ENCODE data around the gene AGER.

Gene AGER

GRCh38 chr6:32167761-32168262, 16.2 kb downstream of the AGER start:
- no peak for DNase-seq

DNA sequence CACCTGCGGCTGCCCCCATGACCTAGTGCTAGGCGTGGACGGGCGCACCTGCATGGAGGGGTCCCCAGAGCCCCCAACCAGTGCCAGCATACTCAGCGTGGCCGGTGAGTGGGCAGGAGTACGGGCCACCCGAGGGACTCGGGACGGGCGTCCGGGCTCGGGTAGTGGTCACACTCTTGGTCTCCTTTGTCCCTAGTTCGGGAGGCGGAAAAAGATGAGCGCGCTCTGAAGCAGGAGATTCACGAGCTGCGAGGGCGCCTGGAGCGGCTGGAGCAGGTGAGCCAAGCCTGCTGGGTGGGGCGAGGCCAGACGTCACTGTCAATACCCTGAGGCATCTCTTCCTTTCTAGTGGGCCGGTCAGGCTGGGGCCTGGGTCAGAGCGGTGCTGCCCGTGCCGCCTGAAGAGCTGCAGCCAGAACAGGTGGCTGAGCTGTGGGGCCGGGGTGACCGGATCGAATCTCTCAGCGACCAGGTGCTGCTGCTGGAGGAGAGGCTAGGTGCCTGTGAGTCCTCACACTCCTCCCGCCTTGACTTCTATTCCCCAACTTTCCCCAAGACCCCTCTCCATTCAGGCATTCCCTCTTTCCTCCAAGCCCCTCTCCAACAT, 16.8 kb downstream of the AGER start:
- DNase-seq: no peak

DNA sequence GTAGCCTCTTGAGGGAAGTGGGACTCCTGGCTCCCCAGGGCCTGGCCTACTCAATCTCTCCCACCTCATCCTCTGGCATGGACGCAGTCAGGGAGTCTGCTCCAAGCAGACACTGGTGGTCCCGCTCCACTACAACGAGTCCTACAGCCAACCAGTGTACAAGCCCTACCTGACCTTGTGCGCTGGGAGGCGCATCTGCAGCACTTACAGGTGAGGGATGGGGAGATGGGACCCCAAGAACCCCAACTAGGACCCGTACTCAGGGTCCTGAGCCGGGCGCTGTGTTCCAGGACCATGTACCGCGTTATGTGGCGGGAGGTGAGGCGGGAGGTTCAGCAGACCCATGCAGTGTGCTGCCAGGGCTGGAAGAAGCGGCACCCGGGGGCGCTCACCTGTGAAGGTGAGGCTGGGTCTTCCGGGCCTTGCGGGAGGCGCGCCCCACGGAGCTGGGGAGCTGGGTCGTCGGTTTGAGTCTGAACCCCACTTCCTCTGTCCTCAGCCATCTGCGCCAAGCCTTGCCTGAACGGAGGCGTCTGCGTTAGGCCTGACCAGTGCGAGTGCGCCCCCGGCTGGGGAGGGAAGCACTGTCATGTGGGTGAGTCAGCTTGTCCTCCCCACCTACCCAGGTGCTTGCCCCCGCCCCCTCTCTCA, 17.5 kb downstream of the AGER start:
- DNase-seq: no peak

DNA sequence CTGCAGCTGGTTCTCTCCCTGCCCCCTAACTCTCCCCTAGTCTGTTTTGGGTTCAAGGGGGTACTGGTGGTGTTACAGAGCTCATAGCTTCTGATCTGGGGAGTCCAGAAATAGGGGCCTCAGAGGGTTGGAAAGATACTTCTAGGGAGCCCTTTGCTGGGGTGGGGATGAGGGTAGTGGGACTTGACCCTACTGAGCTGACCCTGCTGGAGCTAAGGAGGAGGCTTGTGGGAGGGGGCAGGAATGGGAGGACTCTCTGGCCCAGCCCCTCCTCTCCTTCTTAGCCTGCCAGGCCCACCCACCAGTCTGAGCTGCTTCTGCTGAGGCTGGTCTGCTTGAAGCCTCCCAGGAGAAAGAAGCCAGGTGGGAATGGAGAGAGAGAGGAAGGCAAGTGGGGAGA, 19.8 kb downstream of the AGER start, which contains the start of gene EGFL8:
TSS of gene EGFL8 (plus strand) at position 301 of the 400 bp plus-strand sequence. CDS start 1,571 bp downstream, outside the sequence.
- no peak for DNase-seq

- DNase-seq: no peak
Observed at GRCh38 chr6:32163559-32164258, 20.3 kb downstream of the AGER start.

GRCh38 chr6:32158052-32158451, 26.0 kb downstream of the AGER start:
- DNase-seq: no peak

- DNase-seq: no peak
Observed at GRCh38 chr6:32156891-32157290, 27.2 kb downstream of the AGER start.

GRCh38 chr6:32154514-32155161, 29.4 kb downstream of the AGER start:
- peak; percentile 62 for DNase-seq

DNA sequence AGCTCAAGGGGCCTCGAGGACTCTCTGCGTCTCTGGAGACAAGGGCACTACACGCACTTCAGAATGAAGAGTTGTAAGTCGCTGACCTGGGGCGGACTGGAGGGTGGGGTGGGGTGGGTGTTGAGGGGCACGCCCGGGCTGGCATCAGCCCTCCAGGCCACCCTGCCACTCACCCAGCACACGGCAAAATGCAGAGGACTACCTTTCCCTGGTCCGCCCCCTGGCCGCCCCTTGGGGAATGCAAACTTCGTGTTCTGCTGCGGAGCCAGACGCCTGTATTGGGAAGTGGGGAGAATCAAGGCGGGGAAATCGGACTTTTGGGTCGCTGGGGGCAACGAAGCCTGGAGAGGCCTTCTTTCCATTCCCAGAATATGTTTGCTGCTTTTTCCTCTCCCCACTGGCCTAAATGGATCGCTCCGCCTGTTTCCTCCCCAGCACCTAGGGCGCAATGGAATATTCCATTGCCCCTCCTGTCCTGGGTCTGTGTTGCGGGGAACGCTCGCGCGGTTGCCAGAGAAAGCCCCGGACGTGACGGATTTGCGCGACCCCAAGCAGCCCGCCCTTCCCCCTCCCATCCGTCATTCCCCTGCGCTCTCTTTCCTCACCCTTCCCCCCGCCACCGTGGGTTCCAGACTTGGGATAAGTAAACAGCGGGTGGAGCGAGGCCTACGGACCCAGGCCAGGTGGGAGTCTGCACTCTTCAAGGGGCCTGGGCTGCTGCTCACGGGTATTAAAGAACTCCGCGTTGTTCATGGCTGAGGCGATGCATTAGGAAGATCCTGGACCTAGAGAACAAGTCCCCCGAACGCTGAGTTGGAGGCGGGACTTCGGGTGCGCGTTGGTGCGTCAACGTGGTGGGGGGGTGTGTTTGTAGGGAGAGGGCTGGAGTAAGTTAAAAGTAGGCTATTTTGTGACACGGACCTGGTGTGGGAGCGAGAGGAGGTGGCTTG, 30.2 kb downstream of the AGER start, which contains the start of gene PPT2:
TSS of gene PPT2 (plus strand) at position 578 of the 950 bp plus-strand sequence. CDS start 454 bp downstream, outside the sequence.
- peak; percentile 95 for DNase-seq

GRCh38 chr6:32152769-32153563, 31.1 kb downstream of the AGER start:
- DNase-seq: peak; percentile 46

- no peak for DNase-seq
Observed at GRCh38 chr6:32151863-32152768, 31.9 kb downstream of the AGER start, which contains the start of gene PRRT1. Gene PRRT1, minus strand, starts transcription at chr6:32151939. Its CDS starts 112 bp downstream, at chr6:32151827.

DNA sequence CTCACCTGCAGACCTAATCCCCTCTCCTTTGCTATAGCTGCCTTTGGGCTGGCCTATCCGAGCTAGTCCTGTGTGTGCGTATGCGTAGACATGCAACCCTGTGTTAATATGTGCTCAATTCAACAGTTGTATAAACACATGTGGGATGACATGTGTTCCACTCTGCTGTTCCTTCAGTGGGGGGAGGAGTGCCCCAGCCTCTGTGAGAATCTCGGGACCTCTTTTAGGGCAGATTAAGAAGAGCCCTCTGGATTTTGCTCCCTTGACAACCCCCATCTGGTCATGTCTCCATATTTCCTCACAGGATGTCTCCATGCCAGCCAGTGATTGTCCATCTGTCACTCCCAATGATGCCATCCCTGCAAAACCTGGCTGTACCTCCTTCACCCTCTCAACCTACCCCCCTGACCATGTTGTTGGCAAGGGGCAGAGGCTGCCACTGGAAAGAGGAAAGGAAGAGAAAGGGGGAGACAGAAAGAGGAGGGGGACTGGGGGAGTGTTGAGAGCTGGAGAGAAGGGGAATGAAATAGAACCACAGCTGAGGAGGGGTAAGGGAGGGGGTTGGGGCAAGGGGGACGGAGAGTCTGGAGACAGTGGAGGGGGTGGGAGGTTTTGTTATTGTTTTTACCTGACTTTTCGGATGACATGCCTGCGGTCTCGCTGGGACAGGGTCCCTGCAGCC, 32.7 kb downstream of the AGER start:
- DNase-seq: no peak

DNA sequence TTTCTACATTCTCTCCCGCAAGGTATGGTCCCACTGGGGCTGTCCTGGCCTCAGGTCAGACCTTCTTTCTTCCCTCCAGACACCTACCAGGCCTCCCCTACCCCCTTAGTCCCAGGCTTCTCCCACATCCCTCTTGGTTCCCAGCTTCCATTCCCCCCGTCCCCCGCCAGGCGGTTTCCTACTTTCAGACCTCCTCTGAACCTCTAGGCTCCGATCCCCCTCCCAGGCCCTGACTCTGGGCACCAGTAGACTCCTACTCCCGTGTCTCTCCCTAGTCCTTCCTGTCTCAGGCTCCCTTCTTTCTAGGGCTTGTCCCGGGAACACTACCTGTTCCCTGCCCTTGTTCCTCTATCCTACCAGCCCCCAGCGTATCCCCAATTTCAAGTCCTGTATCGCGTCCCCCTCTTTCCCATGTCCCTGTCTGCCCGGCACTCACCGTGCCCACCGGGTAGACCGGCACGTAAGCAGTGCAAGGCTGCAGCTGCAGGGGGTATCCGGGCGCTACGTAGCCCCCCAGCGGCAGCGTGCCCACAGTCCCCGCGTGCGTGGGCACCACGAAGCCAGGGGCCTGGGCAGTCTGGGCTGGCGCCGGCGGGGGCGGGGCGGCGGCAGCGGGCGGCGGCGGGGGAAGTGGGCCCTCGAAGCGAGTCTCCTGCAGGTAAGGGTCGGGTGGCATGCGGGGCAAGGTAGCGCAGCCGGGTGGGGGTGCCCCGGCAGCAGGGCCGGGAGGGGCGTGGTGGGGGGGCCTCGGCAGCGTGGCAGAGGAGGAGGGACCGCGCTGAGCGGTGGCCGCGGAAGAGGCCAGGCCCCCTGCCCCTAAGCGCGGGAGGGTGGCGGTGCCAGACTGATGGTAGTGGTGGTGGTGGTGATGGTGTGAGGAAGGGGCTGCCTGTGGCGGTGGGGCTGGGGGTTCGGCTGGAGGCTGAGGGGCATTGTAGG, 33.9 kb downstream of the AGER start:
- no peak for DNase-seq

GRCh38 chr6:32149092-32149755, 34.8 kb downstream of the AGER start:
- DNase-seq: no peak

- DNase-seq: no peak
Observed at GRCh38 chr6:32148289-32149091, 35.6 kb downstream of the AGER start.

DNA sequence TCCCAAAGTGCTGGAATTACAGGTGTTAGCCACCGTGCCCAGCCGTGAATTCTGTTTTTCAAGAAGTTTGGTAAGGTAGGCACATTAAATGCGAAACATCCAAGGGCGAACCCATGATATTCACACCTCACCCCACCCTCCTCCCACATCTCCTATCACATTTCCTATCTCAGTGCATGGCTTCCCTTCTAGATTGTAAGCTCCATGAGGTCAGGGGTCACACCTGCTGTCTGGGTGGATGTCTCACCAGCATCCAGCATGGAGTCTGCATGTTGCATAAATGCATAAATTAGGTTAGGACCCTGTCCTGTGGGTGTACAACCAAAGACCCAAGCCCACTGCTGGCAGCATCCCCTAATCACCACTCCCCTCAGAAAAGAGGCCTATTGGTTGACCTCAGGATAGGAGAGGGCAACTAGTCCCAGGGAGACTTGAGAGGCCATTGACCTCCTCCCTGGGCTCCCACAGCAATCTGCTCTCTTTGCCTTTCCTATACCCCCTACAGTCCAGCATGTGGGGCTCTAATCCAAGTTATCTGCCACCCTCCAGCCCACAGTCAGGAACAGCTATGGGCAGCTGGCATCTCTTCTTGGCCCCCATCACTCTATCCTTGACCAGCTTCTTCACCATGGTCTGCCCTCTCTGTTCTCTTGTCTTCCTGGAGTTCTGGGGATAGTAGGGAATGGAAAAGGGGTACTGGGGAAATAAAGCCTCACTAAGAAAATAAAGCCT, 36.5 kb downstream of the AGER start:
- no peak for DNase-seq
